Stimulated activated CD8-positive, alpha-beta memory T cell treated with anti-CD3 and anti-CD28 coated beads, Interleukin-7, amount 100 ng/mL, for 24 hours (primary cell): Measurements from ENCODE around the gene C1orf116.

Experiments
- DNase-seq: peaks from one replicate; pipeline ENCODE4 v3.0.0-alpha.2; 2020; ENCODE audit warnings: low read depth

Gene C1orf116

DNA sequence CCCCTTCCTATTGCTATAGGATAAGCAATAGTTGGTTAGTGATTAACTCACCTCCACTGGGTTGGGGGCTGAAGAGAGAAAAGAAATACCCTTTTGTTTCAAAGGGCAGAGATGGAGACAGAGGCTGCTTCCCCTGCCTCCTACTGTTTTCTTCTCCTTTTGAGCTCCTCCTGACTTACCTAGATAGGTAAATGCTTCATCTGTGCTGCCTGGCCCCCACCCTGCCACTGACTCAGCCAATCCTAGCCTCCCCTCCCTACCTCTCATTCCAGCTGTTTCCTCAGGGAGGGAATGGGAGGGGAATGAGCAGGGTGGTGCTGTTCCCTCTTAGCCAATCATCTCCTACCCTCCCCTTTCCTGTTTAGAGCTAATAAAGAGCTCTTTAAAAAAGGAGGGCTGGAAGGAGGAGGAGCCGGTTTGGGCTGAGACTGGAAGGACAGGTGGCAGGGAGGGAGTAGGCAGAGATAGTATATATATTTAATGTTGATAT lies at the start of gene C1orf116:
TSS of gene C1orf116 (minus strand) at position 229 of the 490 bp plus-strand sequence. CDS start 5,158 bp downstream, outside the sequence.
- DNase-seq = no peak

DNA sequence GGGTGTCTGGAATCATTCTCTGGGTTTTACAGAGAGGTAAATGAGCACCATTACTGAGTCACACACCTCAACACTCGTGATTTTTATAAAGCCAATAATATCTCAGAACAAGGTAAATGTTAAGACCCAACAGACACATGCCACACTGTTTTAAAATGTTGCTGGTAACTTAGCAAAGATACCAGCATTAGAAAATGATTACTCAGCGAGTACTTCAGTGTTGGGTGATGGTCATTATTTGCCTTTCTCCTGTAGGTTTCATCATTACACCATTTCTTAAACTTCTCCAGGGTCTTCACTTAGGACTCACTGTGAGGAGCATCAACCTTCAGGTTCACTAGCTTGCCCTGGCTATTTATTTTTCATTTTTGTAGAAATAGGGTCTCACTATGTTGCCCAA lies 49.2 kb upstream of the C1orf116 start:
- DNase-seq = no peak

DNA sequence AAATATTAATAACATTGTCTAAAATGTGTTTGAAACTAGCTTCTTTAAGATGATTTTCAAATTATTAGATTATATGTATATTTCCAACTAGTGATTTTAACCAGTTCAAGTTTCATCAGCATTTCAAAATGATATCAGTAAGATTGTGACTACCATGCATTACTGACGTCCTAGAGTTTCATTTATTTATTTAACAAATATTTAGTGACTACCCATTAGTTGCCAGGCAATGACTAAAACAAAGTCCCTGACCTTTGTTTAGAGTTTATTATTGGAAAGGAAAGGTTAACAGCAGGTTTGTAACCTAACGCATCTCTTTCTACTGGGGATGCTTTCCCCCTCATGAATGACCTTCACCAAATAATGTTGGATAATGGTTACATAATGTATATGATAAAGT lies 48.5 kb upstream of the C1orf116 start:
- no peak for DNase-seq

DNA sequence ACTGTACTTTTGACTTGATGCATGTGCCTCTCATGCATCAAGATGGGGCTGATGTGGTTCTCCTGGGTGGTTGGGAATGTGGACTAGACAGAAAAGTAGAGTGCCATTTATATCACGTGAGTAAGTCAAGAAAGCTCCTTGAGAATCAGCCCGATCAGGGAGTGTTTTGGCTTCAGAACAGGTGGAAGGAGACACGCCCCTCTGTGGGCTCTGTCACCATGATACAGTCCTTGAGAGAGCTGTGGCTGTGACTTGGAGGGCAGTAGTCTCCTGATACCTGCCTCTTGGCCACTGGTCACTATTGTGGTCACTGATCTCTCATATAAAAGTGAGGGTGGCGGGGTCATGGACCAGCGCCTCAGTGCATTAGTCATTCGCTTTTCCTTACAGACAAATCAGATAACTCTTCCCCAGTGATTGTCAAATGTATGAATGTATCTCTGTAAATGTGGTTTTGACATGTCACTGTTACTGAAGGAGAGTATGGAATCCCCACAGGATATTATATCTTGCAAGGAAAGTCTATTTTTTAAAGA lies 47.2 kb upstream of the C1orf116 start:
- no peak for DNase-seq

DNA sequence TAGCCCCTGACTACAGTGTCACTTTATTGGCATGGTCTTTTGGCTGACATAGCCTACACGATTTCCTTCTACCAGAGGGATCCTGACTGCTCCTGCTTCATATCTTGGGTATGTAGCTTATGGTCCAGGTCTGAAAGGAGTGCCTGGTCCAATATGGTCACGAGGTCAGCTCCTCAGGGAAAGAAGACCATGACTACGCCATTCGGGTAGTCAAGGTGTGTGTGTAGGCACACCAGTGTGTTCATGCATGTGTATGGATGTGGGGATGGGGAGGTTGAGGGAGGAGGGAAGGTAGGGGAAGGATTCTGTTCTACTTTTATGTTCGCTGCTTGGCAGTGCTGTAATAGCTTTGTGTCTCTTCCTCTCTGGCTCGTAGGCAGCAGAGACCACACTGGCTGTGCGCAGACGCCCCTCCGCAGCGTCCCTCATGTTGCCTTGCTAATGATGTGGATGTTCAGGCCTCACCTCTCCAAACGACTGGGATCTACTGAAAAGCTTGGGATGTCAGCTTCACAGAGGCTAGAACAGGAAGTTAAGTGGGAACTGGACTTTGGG lies 46.1 kb upstream of the C1orf116 start:
- no peak for DNase-seq

DNA sequence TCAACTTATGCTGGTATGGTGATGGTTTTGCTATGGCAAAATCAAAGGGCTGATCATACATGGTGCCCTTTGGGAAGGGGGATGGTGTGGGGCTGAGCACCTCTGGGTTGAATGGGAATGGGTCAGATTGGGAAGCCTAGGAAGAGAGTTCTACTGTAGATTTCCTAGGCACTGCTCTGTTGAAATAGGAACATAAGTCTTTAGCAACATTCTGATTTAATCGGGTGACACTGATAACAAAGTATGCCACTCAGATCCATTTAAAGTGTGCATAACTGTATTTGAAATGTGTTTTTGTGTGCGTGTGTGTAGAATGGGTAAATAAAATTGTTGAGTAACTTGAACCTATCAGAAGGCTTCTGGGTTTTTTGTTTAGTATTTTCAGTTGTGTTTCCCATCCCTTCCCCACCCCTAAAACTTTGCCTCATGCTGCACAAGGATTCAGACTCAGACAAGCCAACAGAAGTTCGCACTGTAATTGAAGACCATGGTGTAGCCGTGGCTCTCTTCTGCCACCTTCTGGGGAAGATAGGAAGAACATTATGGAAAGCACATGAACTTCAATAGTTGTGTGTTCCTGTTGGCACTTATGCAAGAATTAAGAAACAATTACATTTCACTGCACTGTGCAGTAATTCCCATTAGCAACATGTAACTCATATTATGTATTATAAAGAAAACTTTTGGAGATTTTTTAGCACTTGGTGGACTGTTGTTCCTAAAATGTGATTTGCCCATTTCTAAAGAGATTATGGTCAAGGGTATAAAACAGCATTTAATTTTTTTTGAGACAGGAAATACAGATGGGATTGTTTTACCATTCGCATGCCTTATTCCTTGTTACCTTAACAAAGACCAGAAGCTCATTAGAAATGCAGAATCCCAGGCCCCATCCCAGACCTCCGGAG lies 45.2 kb upstream of the C1orf116 start:
- DNase-seq = peak; percentile 24

DNA sequence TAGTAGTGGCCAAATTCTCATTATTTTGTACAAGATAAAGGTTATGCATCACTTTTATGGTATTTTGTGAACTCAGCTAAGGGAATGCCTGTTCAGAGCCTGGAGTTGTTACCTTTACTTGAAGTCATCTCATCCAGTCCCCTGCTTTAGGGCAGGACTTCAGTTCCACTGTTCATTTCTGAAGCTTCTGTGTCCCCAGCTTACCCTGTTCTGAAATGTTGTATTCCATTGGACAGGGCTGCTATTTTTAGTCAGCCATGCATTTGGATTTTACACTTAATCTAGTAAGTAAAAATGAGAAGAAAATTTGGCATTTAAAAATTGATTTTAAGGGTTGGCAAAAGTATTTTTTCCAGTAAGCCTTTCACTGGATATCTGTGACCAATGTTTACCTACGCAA lies 44.5 kb upstream of the C1orf116 start:
- DNase-seq = no peak

DNA sequence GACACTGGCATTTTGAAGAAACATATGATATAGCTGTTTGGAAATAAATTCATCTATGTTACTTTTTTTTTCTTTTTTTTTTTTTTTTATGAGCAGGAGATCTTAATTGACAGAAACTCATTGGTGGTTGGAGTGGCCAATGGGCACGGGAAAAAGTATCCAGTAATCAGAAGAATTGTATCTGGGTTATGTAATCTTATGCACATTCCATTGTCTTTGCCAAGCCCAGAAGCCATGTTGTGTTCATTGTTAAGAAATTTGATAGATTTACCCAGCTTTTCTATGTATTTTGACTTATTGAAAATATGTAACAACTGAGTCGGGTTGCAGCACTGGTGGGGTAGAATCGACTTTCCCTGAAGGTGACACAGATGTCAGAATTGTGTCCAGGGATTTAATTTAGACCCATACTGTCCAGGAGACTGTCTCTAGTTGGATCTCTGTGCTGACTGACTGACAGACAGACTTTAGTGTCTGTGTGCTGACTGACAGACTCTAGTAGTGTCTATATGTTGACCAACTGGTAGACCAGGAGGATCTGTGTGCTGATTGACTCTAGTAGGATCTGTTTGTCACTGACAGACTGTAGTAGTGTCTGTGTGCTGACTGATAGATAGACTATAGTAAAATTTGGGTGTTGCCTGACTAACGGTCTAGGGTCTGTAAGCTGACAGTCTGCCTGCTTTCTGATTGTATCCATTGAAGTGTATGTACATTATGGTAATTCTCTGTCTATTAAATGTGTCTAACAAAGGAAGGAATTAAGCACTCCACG lies 43.8 kb upstream of the C1orf116 start:
- DNase-seq = no peak

DNA sequence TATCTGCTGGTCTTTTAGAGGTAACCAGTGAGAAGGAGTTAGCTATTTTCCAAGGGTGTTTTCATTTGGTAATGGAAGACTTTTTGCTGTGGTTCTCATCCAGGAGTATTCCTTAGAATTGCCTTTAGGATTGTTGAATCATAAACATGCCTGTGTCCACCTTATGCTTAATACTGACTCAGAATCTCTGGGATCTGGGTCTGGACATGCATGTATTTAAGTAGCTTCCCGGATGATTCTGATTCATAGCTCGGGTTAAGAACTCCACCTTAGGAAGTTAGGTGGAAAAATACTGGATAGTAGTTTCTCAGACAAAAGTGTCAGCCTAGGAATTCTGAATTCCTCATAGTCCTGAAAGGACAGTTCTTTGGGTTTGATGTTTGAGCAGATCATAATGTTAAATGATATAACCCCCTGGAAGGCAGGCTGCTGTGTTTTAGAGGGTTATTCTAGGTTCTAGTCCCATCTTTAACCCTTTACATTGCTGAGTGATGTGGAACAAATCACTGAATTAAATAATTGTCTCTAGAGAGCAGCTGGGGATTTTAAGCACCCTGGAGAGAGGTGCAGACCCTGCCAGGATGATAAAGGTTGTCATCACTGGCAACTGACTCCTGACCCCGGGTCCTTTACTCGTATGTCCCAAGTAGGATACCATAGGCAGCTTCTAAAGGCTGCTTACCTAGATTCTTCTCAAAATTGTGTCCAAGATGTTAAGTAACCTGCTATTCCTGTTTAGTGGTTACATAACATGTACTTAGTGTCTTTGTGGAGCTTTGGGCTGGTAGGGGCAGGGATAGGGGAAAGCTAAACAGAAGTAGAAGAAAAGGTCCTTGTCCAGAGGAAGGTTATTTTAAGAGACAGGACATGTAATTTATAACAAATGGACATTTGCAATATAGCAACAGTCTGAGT lies 41.6 kb upstream of the C1orf116 start:
- DNase-seq = no peak

DNA sequence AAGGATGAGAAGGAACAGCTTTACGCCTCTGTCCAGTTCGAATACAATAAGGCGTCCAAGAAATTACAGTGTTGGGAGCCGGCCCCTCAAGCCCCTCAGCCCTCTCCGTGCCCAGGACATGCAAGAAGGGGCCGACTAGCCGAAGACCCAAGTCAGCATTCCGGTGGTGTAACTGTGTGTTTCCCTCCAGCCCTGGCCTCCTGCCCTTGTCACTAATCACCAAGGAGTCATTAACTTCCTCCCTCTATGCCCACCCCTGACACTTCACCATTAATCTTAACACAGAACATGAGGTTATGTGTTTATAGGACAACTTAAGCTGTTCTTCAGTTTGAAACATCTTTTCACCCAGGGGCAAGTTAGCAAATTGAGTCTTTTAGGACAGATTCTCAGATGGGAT lies 39.7 kb upstream of the C1orf116 start:
- DNase-seq = no peak

DNA sequence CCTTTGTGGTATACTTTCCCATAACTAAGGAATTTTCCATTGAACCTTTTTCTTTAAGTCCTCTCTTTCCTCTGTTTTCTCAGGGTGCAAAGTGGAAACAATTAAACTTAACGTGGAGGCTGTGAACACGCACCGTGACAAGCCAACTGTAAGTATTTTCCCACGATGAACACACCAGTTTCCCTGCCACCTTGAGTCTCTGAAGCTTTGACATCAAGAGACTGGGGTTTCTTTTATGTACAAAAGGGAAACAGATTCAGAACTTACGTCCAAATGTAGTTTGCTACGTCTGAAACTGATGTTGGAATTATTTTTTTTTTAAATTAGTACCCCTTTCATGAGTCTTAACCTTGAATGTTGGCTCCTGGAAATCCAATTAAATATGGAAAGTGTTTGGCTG lies 38.9 kb upstream of the C1orf116 start:
- DNase-seq = no peak

DNA sequence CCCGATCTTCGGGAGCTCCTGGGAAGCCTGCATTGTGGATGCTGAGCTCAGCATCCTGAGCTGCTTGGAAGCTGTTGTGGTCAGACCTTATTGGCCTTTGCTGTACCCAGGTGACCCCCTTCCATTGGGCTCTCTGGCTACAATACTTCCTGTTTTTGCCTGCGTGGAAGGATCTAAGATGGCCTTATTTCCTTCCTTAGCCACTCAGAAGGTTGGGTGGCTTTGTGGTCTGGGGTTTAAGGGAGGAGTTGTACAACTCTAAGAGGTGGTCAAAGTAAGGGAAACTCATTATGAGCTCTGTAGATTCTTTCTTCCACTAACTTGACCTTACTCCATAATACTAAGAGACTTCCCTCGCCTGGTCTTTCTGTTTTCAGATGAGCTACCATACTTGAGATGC lies 38.3 kb upstream of the C1orf116 start:
- no peak for DNase-seq

DNA sequence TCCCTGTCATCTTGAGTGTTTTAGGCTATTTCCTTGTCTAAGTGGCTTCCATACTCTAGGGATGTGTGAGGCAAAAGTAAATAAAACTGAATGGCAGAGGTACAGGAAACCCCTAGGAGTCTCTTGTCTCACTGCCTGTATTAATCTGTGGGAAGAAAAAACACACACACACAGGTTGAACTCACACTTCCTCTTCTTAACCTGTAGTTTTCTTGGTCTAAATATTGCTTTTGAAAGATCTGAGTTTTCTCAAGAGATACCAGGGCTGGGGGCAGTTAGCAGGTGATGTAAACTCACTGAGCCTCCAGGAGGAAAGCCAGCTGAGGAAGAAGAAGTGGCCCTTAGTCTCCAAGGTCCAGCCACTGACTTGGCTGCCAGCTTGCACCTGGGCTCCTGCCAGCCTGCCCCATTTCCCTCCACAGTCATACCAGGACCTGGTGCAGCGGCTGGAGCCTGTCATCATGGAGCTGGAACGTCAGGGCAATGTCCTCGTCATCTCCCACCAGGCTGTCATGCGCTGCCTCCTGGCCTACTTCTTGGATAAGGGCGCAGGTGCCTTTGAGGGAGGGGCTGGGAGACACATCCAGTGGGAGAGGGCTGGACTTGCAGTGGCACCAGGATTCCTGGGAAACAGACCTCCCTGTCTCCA lies 37.4 kb upstream of the C1orf116 start:
- no peak for DNase-seq

DNA sequence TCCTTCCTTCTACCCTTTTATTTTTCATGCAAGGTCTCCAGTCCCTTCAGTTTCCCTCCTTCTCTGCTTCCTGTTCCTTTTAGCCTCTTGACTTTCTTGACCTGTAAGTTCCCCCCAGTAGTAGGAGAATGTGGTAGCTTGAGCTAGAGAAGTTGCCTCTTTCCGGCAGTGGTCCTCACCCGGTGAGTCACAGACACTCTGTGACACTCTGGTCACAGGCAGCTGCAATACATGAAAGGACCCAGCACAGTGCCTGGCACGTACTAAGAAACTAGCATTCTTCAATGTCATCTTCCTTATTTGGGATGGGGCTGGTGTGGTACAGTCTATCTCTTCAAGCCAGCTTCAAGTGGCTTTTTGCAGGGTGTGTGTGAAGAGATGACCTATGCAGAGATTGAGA lies 36.5 kb upstream of the C1orf116 start:
- DNase-seq = no peak

DNA sequence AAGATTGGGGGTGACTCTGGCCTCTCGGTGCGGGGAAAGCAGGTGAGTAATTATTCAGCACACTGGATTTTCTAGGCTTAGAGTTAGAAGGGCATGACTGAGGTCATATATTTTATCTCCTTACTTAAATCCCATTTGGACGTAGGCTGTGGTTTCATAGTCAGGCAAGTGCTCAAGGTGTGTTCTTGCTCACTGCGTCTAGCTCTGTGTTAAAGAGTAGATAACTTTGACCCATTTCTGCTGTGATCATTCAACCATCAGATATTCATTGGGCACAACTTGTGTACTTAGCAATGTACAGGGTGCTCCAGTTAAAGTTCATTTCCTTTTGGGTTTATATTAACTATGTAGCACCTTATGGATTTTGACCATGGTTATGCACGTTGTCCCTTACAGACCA lies 35.1 kb upstream of the C1orf116 start:
- no peak for DNase-seq

DNA sequence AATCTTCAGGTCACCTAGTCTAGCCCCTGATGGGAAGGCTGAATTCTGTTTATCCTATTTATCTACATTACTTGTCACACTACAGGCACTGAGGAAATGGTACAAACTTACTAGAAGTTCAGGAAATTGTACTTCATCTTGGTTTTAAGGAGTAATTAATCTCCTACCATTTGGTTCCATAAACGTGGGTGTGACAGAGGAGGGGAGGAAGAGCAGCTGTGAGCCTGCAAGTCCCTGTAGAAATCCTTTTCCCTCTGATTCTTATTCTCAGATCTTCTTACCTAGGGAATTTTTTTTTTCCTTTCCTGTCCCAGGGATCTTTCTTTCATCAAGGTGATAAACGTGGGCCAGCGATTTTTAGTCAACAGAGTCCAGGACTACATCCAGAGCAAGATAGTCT lies 34.6 kb upstream of the C1orf116 start:
- no peak for DNase-seq

DNA sequence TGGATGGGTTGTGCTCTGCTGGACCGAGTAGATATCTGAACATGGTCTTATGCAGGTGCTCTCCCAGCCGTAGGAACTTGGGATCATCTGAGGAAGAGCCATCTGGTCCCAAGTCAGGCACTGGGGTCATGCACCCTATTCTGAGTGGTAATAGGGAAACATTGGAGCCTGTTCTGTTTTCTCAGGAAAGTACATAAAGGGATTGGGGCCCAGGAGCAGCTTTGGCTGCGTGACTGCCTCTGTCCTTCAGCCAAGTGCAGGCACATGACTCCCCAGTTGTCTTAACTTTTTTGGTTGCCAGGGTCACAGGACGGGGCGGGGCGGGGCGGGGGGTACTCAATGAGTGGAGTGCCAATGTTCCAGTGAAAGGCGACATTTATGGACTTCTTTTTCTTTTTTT lies 32.0 kb upstream of the C1orf116 start:
- no peak for DNase-seq

DNA sequence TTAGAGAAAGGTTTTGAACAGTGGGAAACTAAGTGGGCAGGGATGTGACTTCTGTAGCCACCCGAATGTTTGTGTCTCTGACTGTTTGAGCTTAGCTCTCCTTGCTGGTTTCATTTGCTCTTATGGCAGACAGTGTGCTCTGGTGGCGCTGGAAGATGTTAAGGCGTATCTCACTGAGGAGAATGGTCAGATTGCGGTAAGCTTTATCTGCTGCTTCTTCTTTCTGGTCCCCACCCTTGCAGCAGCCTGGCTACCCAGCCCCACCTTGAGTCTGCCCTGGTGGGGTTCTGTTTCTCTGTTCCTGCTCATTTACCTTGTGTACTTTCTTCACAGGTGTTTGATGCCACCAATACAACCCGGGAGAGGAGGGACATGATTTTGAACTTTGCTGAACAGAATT lies 30.5 kb upstream of the C1orf116 start:
- DNase-seq = no peak

DNA sequence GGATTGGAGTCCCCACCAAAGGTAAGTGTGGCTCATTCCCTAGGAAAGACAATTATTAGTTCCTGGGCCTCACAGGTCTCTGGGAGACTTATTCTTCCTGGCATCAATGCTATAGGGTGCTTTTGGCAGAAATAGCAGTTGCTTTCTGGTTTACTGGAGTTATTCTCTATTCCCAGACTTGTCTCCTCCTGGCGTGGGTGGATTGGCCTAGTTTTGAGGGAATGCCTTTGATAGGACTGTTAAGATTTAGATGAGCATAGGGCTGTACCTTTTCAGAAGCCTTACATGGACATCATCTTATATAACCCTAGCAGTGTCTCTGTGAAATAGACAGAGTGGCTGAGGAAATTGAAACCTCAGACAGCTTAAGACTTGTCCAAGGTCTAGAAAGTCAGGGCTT lies 29.5 kb upstream of the C1orf116 start:
- no peak for DNase-seq

DNA sequence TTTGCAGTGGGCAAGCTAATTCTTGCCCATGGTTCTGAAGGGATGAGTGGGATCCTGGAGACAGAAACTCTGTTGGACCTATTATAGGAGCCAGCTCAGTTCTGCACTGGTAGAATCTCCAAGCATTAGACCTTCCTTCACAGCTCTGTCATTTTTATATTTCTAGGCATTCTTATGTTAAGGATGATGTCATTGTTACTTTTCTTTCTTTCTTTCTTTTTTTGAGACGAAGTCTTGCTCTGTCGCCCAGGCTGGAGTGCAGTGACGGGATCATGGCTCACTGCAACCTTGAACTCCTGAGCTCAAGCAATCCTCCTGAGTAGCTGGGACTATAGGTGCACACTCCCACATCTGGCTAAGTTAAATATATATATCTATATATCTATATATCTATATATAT lies 28.0 kb upstream of the C1orf116 start:
- no peak for DNase-seq

DNA sequence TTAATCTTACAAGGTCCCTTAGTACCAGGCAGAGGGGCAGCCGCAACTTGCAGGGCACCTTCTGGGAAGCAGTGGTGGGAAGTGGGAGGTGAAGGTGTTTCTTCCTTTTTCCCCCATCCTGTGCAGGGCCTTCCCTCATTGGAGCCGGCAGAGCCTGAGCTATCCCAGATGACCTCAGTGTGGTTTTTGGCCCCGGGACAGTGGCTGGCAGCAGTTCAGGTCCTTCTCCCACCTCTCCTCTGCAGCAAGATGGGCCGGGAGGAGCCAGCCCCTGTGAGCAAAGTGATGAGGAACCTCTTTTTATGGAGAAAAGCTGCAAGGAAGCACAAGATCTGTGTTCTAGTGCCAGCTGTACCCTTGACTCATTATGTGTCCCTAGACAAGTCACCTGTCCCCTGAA lies 27.3 kb upstream of the C1orf116 start:
- DNase-seq = no peak
